Measurements from ENCODE around the gene INSR. TPM values are rescaled to one million over a fixed set of nuclear protein-coding genes. Genes with fewer than 3 reads are reported as not detected.

INSR gene
- total RNA-seq, 1 donor from 2014 or later, result 23.9 TPM

GRCh38 chr19:7115721-7116120 lies 178.5 kb downstream of the INSR start:
- Mint-ChIP-seq H3K4me1 (ENCODE audit: low read depth, unreplicated experiment) (no peaks in the 10 kb centered on the region), H3K27me3 (ENCODE audit: unreplicated experiment) (peaks cover 4% of the 10 kb centered on the region), H3K4me3 (ENCODE audit: unreplicated experiment) (no peak overlapping the region), H3K27ac (ENCODE audit: unreplicated experiment) (no peak overlapping the region), H3K9me3 (ENCODE audit: unreplicated experiment) (peaks cover 1% of the 10 kb centered on the region), H3K36me3 (ENCODE audit: unreplicated experiment) (peaks cover 3% of the 10 kb centered on the region)
- no peak for DNase-seq
- TF ChIP-seq CTCF (IDR thresholded peaks at IDR 0.05; ENCODE audit: partially characterized antibody, unreplicated experiment), result no peak

- H3K9me3 Mint-ChIP-seq (ENCODE audit: unreplicated experiment), result peaks cover 1% of the 10 kb centered on the region
- H3K36me3 Mint-ChIP-seq (ENCODE audit: unreplicated experiment), result no peaks in the 10 kb centered on the region
- H3K27ac Mint-ChIP-seq (ENCODE audit: unreplicated experiment), result no peak overlapping the region
- no peak for DNase-seq
- no peak overlapping the region for H3K4me3 Mint-ChIP-seq (ENCODE audit: unreplicated experiment)
- no peaks in the 10 kb centered on the region for H3K27me3 Mint-ChIP-seq (ENCODE audit: unreplicated experiment)
- TF ChIP-seq CTCF (IDR thresholded peaks at IDR 0.05; ENCODE audit: partially characterized antibody, unreplicated experiment), result no peak
- H3K4me1 Mint-ChIP-seq (ENCODE audit: low read depth, unreplicated experiment), result no peaks in the 10 kb centered on the region
These were observed 181.0 kb downstream of the INSR start for GRCh38 chr19:7113233-7113632.

GRCh38 chr19:7112675-7113074 lies 181.5 kb downstream of the INSR start:
- Mint-ChIP-seq H3K27ac (ENCODE audit: unreplicated experiment) (no peak overlapping the region), H3K4me3 (ENCODE audit: unreplicated experiment) (no peak overlapping the region), H3K27me3 (ENCODE audit: unreplicated experiment) (no peaks in the 10 kb centered on the region), H3K36me3 (ENCODE audit: unreplicated experiment) (no peaks in the 10 kb centered on the region), H3K9me3 (ENCODE audit: unreplicated experiment) (peaks cover 1% of the 10 kb centered on the region), H3K4me1 (ENCODE audit: low read depth, unreplicated experiment) (no peaks in the 10 kb centered on the region)
- no peak for TF ChIP-seq CTCF (IDR thresholded peaks at IDR 0.05; ENCODE audit: partially characterized antibody, unreplicated experiment)
- no peak for DNase-seq

GRCh38 chr19:7109678-7110289 lies 184.4 kb downstream of the INSR start:
- no peak overlapping the region for H3K4me3 Mint-ChIP-seq (ENCODE audit: unreplicated experiment)
- H3K27me3 Mint-ChIP-seq (ENCODE audit: unreplicated experiment), result no peaks in the 10 kb centered on the region
- H3K27ac Mint-ChIP-seq (ENCODE audit: unreplicated experiment), result no peak overlapping the region

More at GRCh38 chr19:7109678-7110289, 184.4 kb downstream of the INSR start:
- TF ChIP-seq CTCF (IDR thresholded peaks at IDR 0.05; ENCODE audit: partially characterized antibody, unreplicated experiment), result no peak
- Mint-ChIP-seq H3K36me3 (ENCODE audit: unreplicated experiment) (no peaks in the 10 kb centered on the region), H3K9me3 (ENCODE audit: unreplicated experiment) (peaks cover 1% of the 10 kb centered on the region), H3K4me1 (ENCODE audit: low read depth, unreplicated experiment) (no peaks in the 10 kb centered on the region)
- no peak for DNase-seq
